OCI-LY3 (cell line): ENCODE results near the gene KLK2.

Source experiments
- H2AFZ ChIP-seq: fragments of 200-600, 300-600 bp; shearing (Covaris generic); 2 replicates; pipeline ENCODE4 v1.6.0; 2014; ENCODE audit warnings: antibody characterized with exemption, low read depth, low read length
- H3K27ac ChIP-seq: fragments of 200-600, 300-600 bp; sonication (generic); 2 replicates; pipeline ENCODE4 v1.5.1; 2014; ENCODE audit warnings: mild to moderate bottlenecking, low read length, moderate library complexity, mixed read lengths
- H3K27me3 ChIP-seq: fragments of 200-600, 300-600 bp; sonication (generic); 2 replicates; pipeline ENCODE4 v1.6.1; 2014; ENCODE audit warnings: low read depth, low read length, mixed read lengths
- H3K36me3 ChIP-seq: fragments of 200-600, 300-600 bp; sonication (generic); replicated peaks from 2 replicates; pipeline ENCODE3; 2014; ENCODE audit warnings: low read depth, low read length, mixed read lengths
- H3K4me1 ChIP-seq: fragments of 300-600, 200-600 bp; sonication (generic); 2 replicates; pipeline ENCODE4 v1.6.1; 2014; ENCODE audit warnings: low read length, mixed read lengths
- H3K4me2 ChIP-seq: fragments of 200-600, 300-600 bp; sonication (generic); 2 replicates; pipeline ENCODE4 v1.6.1; 2014; ENCODE audit warnings: low read length, mixed read lengths
- H3K4me3 ChIP-seq: fragments of 300-600, 200-600 bp; sonication (generic); 2 replicates; pipeline ENCODE4 v1.5.1; 2014; ENCODE audit warnings: antibody characterized with exemption, mild to moderate bottlenecking, low read length, moderate library complexity
- H3K79me2 ChIP-seq: fragments of 300-600, 200-600 bp; shearing (Covaris generic); 2 replicates; pipeline ENCODE4 v1.6.1; 2014; ENCODE audit warnings: mild to moderate bottlenecking, low read length, mixed read lengths
- H3K9ac ChIP-seq: fragments of 300-600, 200-600 bp; shearing (Covaris generic); 2 replicates; pipeline ENCODE4 v1.6.0; 2014; ENCODE audit warnings: mild to moderate bottlenecking, low read length, moderate library complexity
- H3K9me3 ChIP-seq: fragments of 200-600, 300-600 bp; shearing (Covaris generic); 2 replicates; pipeline ENCODE4 v1.6.1; 2014; ENCODE audit warnings: low read length, mixed read lengths; ENCODE audit not compliant: insufficient read depth
- H4K20me1 ChIP-seq: fragments of 200-600, 300-600 bp; sonication (generic); 2 replicates; pipeline ENCODE4 v1.6.1; 2016; ENCODE audit warnings: low read length, mixed read lengths; ENCODE audit not compliant: insufficient read depth
- CTCF ChIP-seq: fragments of 200-600, 300-600 bp; sonication (generic); IDR thresholded peaks from 2 replicates; pipeline ENCODE4 v1.5.1; 2014; ENCODE audit warnings: antibody characterized with exemption, low read length, low read depth
- EZH2phosphoT487 ChIP-seq: fragments of 200-600 bp; shearing (Covaris generic); IDR thresholded peaks from 2 replicates; pipeline ENCODE4 v1.6.1; 2018; ENCODE audit warnings: antibody characterized with exemption, mixed run types, low read depth

Gene KLK2

GRCh38 chr19:50889638-50890037 lies 16.4 kb downstream of the KLK2 start:
- Histone ChIP-seq H3K79me2 (no peaks in the 10 kb centered on the region), H3K4me1 (peaks cover 17% of the 10 kb centered on the region), H3K27ac (no peak overlapping the region), H3K9me3 (peaks cover 1% of the 10 kb centered on the region; the same call in 1 of the 2 replicates), H3K4me2 (no peak overlapping the region), H2AFZ (no peak overlapping the region), H4K20me1 (no peaks in the 10 kb centered on the region), H3K27me3 (peaks cover 39% of the 10 kb centered on the region), H3K9ac (no peak overlapping the region), H3K4me3 (no peak overlapping the region), H3K36me3 (no peaks in the 10 kb centered on the region)
- no peak for TF ChIP-seq CTCF
- no peak for TF ChIP-seq EZH2phosphoT487

DNA sequence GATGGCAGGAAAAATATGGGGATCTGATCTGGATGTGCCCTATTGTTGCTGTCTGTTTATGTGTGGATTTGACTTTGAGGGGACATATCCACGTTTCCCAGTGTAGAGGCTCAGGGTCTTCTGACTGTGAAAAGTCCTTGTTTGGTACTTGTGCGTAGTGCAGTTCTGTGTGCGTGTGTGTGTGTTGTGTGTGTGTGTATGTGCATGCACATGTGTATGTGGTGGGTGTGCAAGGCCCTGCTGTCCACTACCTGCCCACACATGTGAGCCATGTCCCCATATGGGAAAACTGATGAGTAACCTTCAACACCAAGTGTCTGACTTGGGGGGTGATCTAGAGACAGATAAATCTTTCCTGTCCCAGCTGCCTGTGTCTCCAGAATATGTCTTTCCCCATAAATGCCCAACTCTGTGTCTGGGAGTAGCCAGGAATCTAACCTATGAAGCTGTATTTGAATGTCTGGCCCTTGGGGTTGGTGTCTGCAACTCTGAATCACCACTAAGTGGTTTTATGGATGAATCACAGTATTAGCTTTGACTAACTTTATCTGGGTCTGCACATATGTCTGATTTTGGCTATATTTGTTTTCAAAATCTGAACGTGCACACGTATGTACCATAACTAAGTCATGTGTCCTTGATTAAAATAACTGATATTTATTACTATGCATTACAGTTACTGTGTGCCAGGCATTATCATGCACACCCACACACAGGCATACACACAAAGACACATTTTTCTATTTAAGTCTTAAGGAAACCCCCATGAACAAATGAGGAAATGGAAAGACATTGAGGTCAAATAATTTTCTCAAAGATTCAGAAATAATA lies 17.4 kb downstream of the KLK2 start:
- Histone ChIP-seq H3K79me2 (no peaks in the 10 kb centered on the region), H3K27me3 (peaks cover 29% of the 10 kb centered on the region), H2AFZ (no peak overlapping the region), H3K9ac (no peak overlapping the region), H3K4me2 (peak overlapping the region; percentile 39), H3K4me1 (peaks cover 17% of the 10 kb centered on the region), H3K27ac (no peak overlapping the region), H4K20me1 (no peaks in the 10 kb centered on the region), H3K36me3 (no peaks in the 10 kb centered on the region), H3K9me3 (peaks cover 6% of the 10 kb centered on the region; the same call in 1 of the 2 replicates), H3K4me3 (no peak overlapping the region)
- TF ChIP-seq CTCF (no peak), EZH2phosphoT487 (no peak)

GRCh38 chr19:50891253-50891625 lies 18.0 kb downstream of the KLK2 start:
- no peak overlapping the region for H2AFZ ChIP-seq
- no peak overlapping the region for H3K4me3 ChIP-seq
- H3K4me2 ChIP-seq = peak overlapping the region; percentile 39
- H3K4me1 ChIP-seq = peaks cover 20% of the 10 kb centered on the region
- peaks cover 25% of the 10 kb centered on the region for H3K27me3 ChIP-seq
- H3K79me2 ChIP-seq = no peaks in the 10 kb centered on the region
- H4K20me1 ChIP-seq = no peaks in the 10 kb centered on the region
- H3K27ac ChIP-seq = no peak overlapping the region
- peaks cover 6% of the 10 kb centered on the region; the same call in 1 of the 2 replicates for H3K9me3 ChIP-seq
- no peaks in the 10 kb centered on the region for H3K36me3 ChIP-seq
- H3K9ac ChIP-seq = no peak overlapping the region
- TF ChIP-seq CTCF (no peak), EZH2phosphoT487 (no peak)

- H3K27me3 ChIP-seq = peaks cover 14% of the 10 kb centered on the region
- no peak overlapping the region for H2AFZ ChIP-seq
- TF ChIP-seq CTCF (peak; percentile 50), EZH2phosphoT487 (no peak)
- H3K36me3 ChIP-seq = no peaks in the 10 kb centered on the region
- H3K27ac ChIP-seq = no peak overlapping the region
- H3K4me2 ChIP-seq = no peak overlapping the region
- no peaks in the 10 kb centered on the region for H3K79me2 ChIP-seq
- H3K9me3 ChIP-seq = peaks cover 6% of the 10 kb centered on the region; the same call in 1 of the 2 replicates
- H3K4me3 ChIP-seq = no peak overlapping the region
- H4K20me1 ChIP-seq = no peaks in the 10 kb centered on the region
- H3K9ac ChIP-seq = no peak overlapping the region
- H3K4me1 ChIP-seq = peaks cover 38% of the 10 kb centered on the region
These were observed 20.0 kb downstream of the KLK2 start for GRCh38 chr19:50893047-50893736.
